Non-pigmented ciliary epithelial cell (primary cell): ENCODE measurements around the gene PTPRM.

Source experiments
- DNase-seq: peaks from one replicate; pipeline ENCODE4 v3.0.0-alpha.2; 2010; ENCODE audit warnings: low read depth

PTPRM gene

GRCh38 chr18:7898181-7898580, 331.1 kb downstream of the PTPRM start:
- no peak for DNase-seq

GRCh38 chr18:7899078-7899477, 332.0 kb downstream of the PTPRM start:
- DNase-seq, result no peak

GRCh38 chr18:7900091-7900490, 333.0 kb downstream of the PTPRM start:
- DNase-seq, result no peak

- DNase-seq, result no peak
Observed at GRCh38 chr18:7901657-7902056, 334.5 kb downstream of the PTPRM start.

- DNase-seq, result peak; percentile 62
Observed at GRCh38 chr18:7902399-7902839, 335.3 kb downstream of the PTPRM start.

GRCh38 chr18:7904529-7904928, 337.4 kb downstream of the PTPRM start:
- DNase-seq, result peak; percentile 66

- DNase-seq, result no peak
Observed at GRCh38 chr18:7908681-7909299, 341.7 kb downstream of the PTPRM start.

GRCh38 chr18:7914834-7915670, 347.9 kb downstream of the PTPRM start:
- DNase-seq, result no peak

GRCh38 chr18:7918701-7919100, 351.6 kb downstream of the PTPRM start:
- DNase-seq, result no peak

- no peak for DNase-seq
Observed at GRCh38 chr18:7919565-7919964, 352.4 kb downstream of the PTPRM start.

- no peak for DNase-seq
Observed at GRCh38 chr18:7921938-7922587, 354.9 kb downstream of the PTPRM start.

- DNase-seq, result no peak
Observed at GRCh38 chr18:7923105-7923504, 356.0 kb downstream of the PTPRM start.

GRCh38 chr18:7924616-7925015, 357.5 kb downstream of the PTPRM start:
- no peak for DNase-seq

GRCh38 chr18:7926526-7926925, 359.4 kb downstream of the PTPRM start:
- DNase-seq, result no peak

- no peak for DNase-seq
Observed at GRCh38 chr18:7927119-7927518, 360.0 kb downstream of the PTPRM start.

- no peak for DNase-seq
Observed at GRCh38 chr18:7931763-7932162, 364.6 kb downstream of the PTPRM start.

GRCh38 chr18:7937268-7937667, 370.2 kb downstream of the PTPRM start:
- no peak for DNase-seq

GRCh38 chr18:7939521-7939920, 372.4 kb downstream of the PTPRM start:
- DNase-seq, result no peak

- DNase-seq, result no peak
Observed at GRCh38 chr18:7940379-7940778, 373.3 kb downstream of the PTPRM start.

GRCh38 chr18:7940971-7941370, 373.9 kb downstream of the PTPRM start:
- no peak for DNase-seq

- DNase-seq, result no peak
Observed at GRCh38 chr18:7941533-7941932, 374.4 kb downstream of the PTPRM start.

GRCh38 chr18:7945882-7946281, 378.8 kb downstream of the PTPRM start:
- DNase-seq, result peak; percentile 85

- no peak for DNase-seq
Observed at GRCh38 chr18:7946734-7947377, 379.7 kb downstream of the PTPRM start.
